ENCODE results near the gene KRTDAP.

DNA sequence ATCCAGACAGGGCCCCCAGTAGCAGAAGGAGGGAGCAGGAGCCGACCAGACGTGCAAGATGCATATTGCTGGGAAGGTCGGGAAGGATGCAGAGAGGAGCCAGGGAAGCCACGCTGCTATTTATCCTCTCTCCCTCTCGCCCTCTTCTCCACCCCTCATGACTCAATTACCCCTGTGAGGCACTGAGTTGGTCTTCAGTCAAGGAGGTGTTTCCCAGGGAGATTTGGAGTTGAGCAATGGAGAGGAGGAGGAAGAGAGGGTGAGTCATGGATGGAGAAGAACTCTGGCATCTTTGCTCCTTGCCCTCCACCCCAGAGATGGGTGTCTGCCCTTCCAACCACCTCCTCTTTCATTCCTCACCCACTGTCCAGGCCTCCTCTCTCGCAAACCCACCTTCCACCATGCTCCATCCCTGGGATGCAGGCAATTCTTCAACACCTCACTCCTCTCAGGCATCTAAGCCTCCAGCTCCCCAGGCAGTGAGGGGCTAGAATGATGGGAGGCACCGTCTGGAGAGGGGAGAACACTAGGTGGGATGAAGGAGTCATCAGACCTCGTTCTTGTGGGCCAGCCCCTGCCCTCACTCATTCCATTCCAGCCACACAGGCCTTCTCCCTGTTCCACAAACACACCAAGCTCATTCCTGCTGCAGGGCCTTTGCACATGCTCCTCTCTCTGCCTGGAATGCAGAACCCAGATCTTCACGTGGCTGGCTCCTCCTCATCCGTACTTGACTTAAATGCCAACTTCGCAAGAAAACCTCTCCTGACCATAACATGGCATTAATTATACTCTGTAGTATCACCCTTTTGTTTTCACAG lies 38.2 kb upstream of the KRTDAP start, which contains the start of gene SBSN:
- TF ChIP-seq POLR2AphosphoS5 (IDR thresholded peaks at IDR 0.05; ENCODE audit: low read depth, low read length) = no peak
- TF ChIP-seq EP300 (IDR thresholded peaks at IDR 0.05; ENCODE audit: borderline replicate concordance in 1 of 2, low read depth in 1 of 2, low read length in 1 of 2) = no peak
- no peak for TF ChIP-seq CHD2 (IDR thresholded peaks at IDR 0.05; ENCODE audit: low read length, partially characterized antibody)
- TF ChIP-seq, protein P1, sequence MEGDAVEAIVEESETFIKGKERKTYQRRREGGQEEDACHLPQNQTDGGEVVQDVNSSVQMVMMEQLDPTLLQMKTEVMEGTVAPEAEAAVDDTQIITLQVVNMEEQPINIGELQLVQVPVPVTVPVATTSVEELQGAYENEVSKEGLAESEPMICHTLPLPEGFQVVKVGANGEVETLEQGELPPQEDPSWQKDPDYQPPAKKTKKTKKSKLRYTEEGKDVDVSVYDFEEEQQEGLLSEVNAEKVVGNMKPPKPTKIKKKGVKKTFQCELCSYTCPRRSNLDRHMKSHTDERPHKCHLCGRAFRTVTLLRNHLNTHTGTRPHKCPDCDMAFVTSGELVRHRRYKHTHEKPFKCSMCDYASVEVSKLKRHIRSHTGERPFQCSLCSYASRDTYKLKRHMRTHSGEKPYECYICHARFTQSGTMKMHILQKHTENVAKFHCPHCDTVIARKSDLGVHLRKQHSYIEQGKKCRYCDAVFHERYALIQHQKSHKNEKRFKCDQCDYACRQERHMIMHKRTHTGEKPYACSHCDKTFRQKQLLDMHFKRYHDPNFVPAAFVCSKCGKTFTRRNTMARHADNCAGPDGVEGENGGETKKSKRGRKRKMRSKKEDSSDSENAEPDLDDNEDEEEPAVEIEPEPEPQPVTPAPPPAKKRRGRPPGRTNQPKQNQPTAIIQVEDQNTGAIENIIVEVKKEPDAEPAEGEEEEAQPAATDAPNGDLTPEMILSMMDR (IDR thresholded peaks at IDR 0.05) = no peak
- TF ChIP-seq RAD21 (IDR thresholded peaks at IDR 0.05; ENCODE audit: low read length) = no peak
- TF ChIP-seq, protein P2, sequence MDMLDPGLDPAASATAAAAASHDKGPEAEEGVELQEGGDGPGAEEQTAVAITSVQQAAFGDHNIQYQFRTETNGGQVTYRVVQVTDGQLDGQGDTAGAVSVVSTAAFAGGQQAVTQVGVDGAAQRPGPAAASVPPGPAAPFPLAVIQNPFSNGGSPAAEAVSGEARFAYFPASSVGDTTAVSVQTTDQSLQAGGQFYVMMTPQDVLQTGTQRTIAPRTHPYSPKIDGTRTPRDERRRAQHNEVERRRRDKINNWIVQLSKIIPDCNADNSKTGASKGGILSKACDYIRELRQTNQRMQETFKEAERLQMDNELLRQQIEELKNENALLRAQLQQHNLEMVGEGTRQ (IDR thresholded peaks at IDR 0.05; ENCODE audit: borderline replicate concordance, low read depth, low read length) = no peak

All from SK-N-SH (cell line).